ENCODE results near the gene ZNF718.

Gene ZNF718

DNA sequence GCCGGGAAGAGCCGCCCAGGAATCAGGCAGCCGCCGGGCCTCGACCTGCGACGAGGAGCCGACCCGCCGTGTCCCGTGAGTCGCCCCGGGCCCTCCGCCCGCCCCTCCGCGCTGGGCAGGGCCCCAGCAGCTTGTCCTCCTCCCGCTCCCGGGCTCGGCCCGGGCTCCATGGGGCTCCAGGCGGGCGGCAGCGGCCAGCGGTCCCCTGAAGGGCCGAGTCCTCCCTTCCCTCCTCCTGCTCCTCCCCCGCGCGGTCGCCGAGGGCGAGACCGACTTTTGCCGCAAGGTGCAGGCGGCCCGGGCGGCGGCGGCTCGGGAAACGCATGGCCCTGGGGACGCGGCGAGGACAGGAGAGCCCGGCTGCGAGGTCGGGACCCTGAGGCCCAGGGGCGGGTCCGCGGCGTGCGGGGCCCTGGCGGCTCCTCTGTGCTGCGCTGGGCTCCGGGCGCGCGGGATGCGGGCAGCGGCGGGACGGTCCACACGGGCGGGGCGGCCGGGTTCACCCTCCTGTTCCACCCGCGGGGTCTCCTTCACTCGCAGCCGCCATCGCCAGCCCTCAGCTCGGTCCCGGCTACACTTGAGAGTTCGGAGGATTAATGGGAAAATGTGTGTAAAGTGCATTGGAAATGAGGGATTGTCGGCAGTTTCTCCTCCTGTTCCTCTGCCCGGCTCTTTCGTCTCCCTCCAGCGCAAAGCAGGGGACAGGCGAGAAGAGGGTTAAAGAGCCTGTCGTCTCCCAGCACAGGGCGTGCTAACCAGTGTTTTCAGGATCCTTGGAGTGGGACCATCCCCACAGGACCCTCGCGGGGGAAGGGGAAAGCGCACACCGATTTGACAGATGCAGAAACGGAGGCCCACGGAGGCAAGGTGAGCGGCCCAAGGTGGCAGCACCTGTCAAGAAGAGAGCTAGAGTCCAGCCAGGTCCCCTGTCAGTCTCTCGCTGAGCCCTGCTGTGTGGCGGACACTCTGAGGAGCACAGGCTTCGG is 16.6 kb upstream of the ZNF718 start:
- H3K9me3 ChIP-seq = peaks cover 30% of the 10 kb centered on the region
- no peaks in the 10 kb centered on the region for H3K36me3 ChIP-seq
- H3K27ac ChIP-seq = no peak overlapping the region
- TF ChIP-seq, protein P1, sequence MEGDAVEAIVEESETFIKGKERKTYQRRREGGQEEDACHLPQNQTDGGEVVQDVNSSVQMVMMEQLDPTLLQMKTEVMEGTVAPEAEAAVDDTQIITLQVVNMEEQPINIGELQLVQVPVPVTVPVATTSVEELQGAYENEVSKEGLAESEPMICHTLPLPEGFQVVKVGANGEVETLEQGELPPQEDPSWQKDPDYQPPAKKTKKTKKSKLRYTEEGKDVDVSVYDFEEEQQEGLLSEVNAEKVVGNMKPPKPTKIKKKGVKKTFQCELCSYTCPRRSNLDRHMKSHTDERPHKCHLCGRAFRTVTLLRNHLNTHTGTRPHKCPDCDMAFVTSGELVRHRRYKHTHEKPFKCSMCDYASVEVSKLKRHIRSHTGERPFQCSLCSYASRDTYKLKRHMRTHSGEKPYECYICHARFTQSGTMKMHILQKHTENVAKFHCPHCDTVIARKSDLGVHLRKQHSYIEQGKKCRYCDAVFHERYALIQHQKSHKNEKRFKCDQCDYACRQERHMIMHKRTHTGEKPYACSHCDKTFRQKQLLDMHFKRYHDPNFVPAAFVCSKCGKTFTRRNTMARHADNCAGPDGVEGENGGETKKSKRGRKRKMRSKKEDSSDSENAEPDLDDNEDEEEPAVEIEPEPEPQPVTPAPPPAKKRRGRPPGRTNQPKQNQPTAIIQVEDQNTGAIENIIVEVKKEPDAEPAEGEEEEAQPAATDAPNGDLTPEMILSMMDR (IDR thresholded peaks at IDR 0.05) = no peak
- H3K4me3 ChIP-seq (ENCODE audit: low read depth in 1 of 2, low read length in 1 of 2) = no peak overlapping the region
- H3K27me3 ChIP-seq = peaks cover 54% of the 10 kb centered on the region
- no peaks in the 10 kb centered on the region for H3K4me1 ChIP-seq (ENCODE audit: control insufficient read depth in 1 of 2, insufficient read depth in 1 of 2, low read depth in 1 of 2, low read length in 1 of 2)

DNA sequence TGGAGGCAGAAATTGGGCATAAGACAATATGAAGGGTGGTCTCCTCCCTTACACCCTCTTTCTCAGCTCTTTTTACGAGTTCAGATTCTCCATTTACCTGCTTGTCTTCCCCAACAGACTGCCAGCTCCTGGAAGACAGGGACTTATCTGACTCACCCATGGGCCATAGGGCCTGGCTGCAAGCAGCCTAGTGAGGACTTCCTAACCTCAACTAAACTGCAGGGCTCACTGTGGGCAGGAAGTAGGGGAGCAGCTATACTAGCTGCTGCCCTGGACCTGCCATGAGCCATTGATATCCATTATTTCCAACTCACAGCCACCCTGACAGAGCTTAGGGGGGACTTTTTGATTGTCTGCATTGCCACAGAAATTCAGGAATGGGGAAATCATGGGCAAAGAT is 11.5 kb upstream of the ZNF718 start:
- Histone ChIP-seq H3K27ac (no peak overlapping the region), H3K4me1 (ENCODE audit: control insufficient read depth in 1 of 2, insufficient read depth in 1 of 2, low read depth in 1 of 2, low read length in 1 of 2) (no peaks in the 10 kb centered on the region), H3K36me3 (no peaks in the 10 kb centered on the region), H3K9me3 (peaks cover 16% of the 10 kb centered on the region), H3K4me3 (ENCODE audit: low read depth in 1 of 2, low read length in 1 of 2) (no peak overlapping the region), H3K27me3 (peaks cover 27% of the 10 kb centered on the region)
- TF ChIP-seq, protein P1 (IDR thresholded peaks at IDR 0.05) = no peak

DNA sequence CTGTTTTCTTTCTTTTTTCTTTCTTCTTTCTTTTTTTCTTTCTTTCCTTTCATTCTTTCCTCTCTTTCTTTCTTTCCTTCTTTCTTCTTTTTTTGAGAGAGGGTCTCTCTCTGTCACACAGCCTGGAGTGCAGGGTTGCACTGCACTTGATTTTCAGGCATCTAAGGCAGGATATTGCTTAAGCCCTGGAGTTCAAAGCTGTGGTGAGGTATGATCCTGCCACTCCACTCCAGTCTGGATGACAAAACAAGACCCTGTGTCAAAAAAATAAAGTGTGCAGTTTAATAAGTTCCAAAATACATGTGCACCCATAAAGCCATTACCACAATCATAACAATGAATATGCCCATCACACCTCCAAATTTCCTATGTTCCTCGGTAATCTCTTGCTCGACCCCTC is 10.6 kb upstream of the ZNF718 start:
- no peak overlapping the region for H3K4me3 ChIP-seq (ENCODE audit: low read depth in 1 of 2, low read length in 1 of 2)
- no peaks in the 10 kb centered on the region for H3K4me1 ChIP-seq (ENCODE audit: control insufficient read depth in 1 of 2, insufficient read depth in 1 of 2, low read depth in 1 of 2, low read length in 1 of 2)
- no peaks in the 10 kb centered on the region for H3K36me3 ChIP-seq
- H3K9me3 ChIP-seq = peaks cover 9% of the 10 kb centered on the region
- TF ChIP-seq, protein P1 (IDR thresholded peaks at IDR 0.05) = no peak
- H3K27me3 ChIP-seq = peaks cover 18% of the 10 kb centered on the region
- no peak overlapping the region for H3K27ac ChIP-seq

DNA sequence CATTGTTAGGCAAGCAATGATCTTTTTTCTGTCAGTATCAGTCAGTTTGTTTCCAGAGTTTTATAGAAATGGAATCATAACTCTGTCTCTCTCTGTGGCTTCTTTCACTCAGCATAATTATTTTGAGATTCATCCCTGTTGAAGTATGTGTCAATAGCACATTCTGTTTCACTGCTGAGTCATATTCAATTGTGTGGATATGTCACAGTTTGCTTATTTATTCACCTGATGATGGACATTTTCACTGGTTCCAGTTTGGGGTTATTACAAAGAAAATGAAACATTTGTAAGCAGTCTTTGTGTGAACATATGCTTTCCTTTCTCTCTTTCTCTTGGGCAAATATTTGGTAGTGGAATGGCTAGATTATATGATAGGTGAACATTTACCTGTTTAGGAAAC is 10.2 kb upstream of the ZNF718 start:
- H3K4me1 ChIP-seq (ENCODE audit: control insufficient read depth in 1 of 2, insufficient read depth in 1 of 2, low read depth in 1 of 2, low read length in 1 of 2) = no peaks in the 10 kb centered on the region
- H3K4me3 ChIP-seq (ENCODE audit: low read depth in 1 of 2, low read length in 1 of 2) = no peak overlapping the region
- TF ChIP-seq, protein P1 (IDR thresholded peaks at IDR 0.05) = no peak
- peaks cover 14% of the 10 kb centered on the region for H3K27me3 ChIP-seq
- H3K36me3 ChIP-seq = no peaks in the 10 kb centered on the region
- H3K27ac ChIP-seq = no peak overlapping the region
- peaks cover 9% of the 10 kb centered on the region for H3K9me3 ChIP-seq

DNA sequence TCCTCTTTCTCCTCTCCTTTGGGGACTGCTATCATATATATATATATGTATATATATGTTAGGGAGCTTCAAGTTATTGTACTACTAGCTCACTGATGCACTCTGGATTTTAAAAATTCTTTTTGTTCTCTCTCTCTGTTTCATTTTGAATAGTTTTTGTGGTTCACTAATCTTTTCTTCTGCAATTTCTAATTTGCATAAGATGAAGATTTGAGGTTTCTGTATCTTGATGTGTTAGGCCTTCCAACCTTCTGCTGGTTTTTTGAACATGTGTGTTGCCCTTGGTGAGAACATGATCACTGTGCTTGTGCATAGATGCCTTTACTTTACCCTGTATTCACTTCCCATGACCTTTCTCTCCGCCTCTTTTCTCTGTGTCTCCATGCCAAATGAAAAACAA is 7.8 kb upstream of the ZNF718 start:
- no peak overlapping the region for H3K27ac ChIP-seq
- peaks cover 7 to 14% of the 10 kb centered on the region in 2 experiments for H3K4me1 ChIP-seq (ENCODE audit: control insufficient read depth in 1 of 2, insufficient read depth in 1 of 2, low read depth in 1 of 2, low read length in 1 of 2)
- TF ChIP-seq, protein P1 (IDR thresholded peaks at IDR 0.05) = no peak
- no peaks in the 10 kb centered on the region for H3K27me3 ChIP-seq
- no peaks in the 10 kb centered on the region for H3K36me3 ChIP-seq
- no peak overlapping the region for H3K4me3 ChIP-seq (ENCODE audit: low read depth in 1 of 2, low read length in 1 of 2)
- H3K9me3 ChIP-seq = no peaks in the 10 kb centered on the region
